Measurements from ENCODE around the gene PROK1. TPM values are rescaled to one million over a fixed set of nuclear protein-coding genes. Genes with fewer than 3 reads are reported as not detected.
A peak's percentile ranks its signal among the peaks of the same experiment; 100 is the strongest.
"Not testable (repeated sequence)": the region's sequence is repeated elsewhere in the genome, so short reads cannot be mapped to it uniquely, and the experiment has no call there.

The PROK1 gene, protein sequence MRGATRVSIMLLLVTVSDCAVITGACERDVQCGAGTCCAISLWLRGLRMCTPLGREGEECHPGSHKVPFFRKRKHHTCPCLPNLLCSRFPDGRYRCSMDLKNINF
- under 1 TPM in 1 of 6 donors, not detected in 5; 0.33 TPM for total RNA-seq

GRCh38 chr1:110450929-110451328 is at the start of gene PROK1:
Gene PROK1 (plus strand): TSS chr1:110451149. CDS start chr1:110451217, 68 bp downstream.
- no peaks in the 10 kb centered on the region for H3K9me3 ChIP-seq
- no peaks in the 10 kb centered on the region for H3K4me1 ChIP-seq
- WGBS, 2 donors, result 71 to 84% methylated on average over 4 to 8 of the region's 8 CpGs
- H3K27me3 ChIP-seq, result no peaks in the 10 kb centered on the region
- H3K4me3 ChIP-seq, result no peak within 1 kb of the TSS
- DNase-seq (no peak), ATAC-seq (ENCODE audit: low FRiP score in 2 of 2) (no peak)
- TF ChIP-seq EP300 (IDR thresholded peaks at IDR 0.05) (no peak), POLR2A (IDR thresholded peaks at IDR 0.05) (no peak), POLR2AphosphoS5 (IDR thresholded peaks at IDR 0.05) (no peak)
- TF ChIP-seq, protein P1, sequence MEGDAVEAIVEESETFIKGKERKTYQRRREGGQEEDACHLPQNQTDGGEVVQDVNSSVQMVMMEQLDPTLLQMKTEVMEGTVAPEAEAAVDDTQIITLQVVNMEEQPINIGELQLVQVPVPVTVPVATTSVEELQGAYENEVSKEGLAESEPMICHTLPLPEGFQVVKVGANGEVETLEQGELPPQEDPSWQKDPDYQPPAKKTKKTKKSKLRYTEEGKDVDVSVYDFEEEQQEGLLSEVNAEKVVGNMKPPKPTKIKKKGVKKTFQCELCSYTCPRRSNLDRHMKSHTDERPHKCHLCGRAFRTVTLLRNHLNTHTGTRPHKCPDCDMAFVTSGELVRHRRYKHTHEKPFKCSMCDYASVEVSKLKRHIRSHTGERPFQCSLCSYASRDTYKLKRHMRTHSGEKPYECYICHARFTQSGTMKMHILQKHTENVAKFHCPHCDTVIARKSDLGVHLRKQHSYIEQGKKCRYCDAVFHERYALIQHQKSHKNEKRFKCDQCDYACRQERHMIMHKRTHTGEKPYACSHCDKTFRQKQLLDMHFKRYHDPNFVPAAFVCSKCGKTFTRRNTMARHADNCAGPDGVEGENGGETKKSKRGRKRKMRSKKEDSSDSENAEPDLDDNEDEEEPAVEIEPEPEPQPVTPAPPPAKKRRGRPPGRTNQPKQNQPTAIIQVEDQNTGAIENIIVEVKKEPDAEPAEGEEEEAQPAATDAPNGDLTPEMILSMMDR (IDR thresholded peaks at IDR 0.05), result no peak
- H3K27ac ChIP-seq, result no peak within 1 kb of the TSS
- H3K36me3 ChIP-seq, result no peaks in the 10 kb centered on the region

GRCh38 chr1:110403805-110404204 is 47.1 kb upstream of the PROK1 start:
- 95 to 97% methylated on average over 5 of the region's 5 CpGs for WGBS, 2 donors
- peaks cover 45 to 67% (median 53%) of the 10 kb centered on the region in 4 donors for H3K36me3 ChIP-seq
- DNase-seq, result no peak
- no peaks in the 10 kb centered on the region for H3K9me3 ChIP-seq
- no peak for ATAC-seq (ENCODE audit: low FRiP score in 2 of 2)
- no peak overlapping the region for H3K4me3 ChIP-seq
- TF ChIP-seq EP300 (IDR thresholded peaks at IDR 0.05), result no peak
- no peak for TF ChIP-seq POLR2A (IDR thresholded peaks at IDR 0.05)
- TF ChIP-seq, protein P1 (IDR thresholded peaks at IDR 0.05), result no peak
- TF ChIP-seq POLR2AphosphoS5 (IDR thresholded peaks at IDR 0.05), result no peak
- peaks cover 13 to 23% (median 15%) of the 10 kb centered on the region in 4 donors for H3K4me1 ChIP-seq
- H3K27ac ChIP-seq, result no peak overlapping the region
- H3K27me3 ChIP-seq, result no peaks in the 10 kb centered on the region

DNA sequence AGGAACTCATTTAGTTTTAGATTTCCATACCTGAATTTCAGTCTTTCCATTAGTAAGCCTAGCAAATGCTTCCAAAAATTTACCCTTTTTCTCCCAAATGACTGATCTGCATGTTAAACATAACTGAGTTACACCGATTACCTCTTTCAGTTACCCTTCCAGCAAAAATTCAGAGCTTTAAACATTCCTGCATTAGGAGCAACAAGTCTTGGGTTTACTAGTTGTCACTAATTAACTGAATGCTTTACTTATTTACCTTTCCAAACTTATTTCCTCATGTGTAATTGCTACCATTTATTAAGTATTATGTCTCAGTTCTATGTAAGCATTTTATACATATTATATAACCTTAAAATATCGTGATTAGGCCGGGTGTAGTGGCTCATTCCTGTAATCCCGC is 46.5 kb upstream of the PROK1 start:
- Histone ChIP-seq H3K27me3 (no peaks in the 10 kb centered on the region), H3K4me3 (no peak overlapping the region), H3K27ac (no peak overlapping the region), H3K36me3 (peaks cover 45 to 61% (median 51%) of the 10 kb centered on the region in 4 donors), H3K4me1 (peaks cover 13 to 23% (median 15%) of the 10 kb centered on the region in 4 donors), H3K9me3 (no peaks in the 10 kb centered on the region)
- no peak for ATAC-seq (ENCODE audit: low FRiP score in 2 of 2)
- DNase-seq, result no peak
- TF ChIP-seq, protein P1 (IDR thresholded peaks at IDR 0.05), result no peak
- TF ChIP-seq EP300 (IDR thresholded peaks at IDR 0.05), result no peak
- WGBS, 2 donors, result 90 to 92% methylated on average over 4 of the region's 4 CpGs

GRCh38 chr1:110406407-110406806 is 44.5 kb upstream of the PROK1 start:
- peaks cover 32 to 43% (median 35%) of the 10 kb centered on the region in 4 donors for H3K36me3 ChIP-seq
- 75 to 76% methylated on average over 15 of the region's 15 CpGs for WGBS, 2 donors
- ATAC-seq (ENCODE audit: low FRiP score in 2 of 2); H3K9me3 ChIP-seq; DNase-seq; H3K27me3 ChIP-seq: not testable (repeated sequence)
- peaks cover 13 to 23% (median 15%) of the 10 kb centered on the region in 4 donors for H3K4me1 ChIP-seq
- peak overlapping the region in 2 of 4 donors; percentile 92 to 93 for H3K27ac ChIP-seq
- peak overlapping the region in 3 of 4 donors; percentile 65 to 68 (median 66) for H3K4me3 ChIP-seq

DNA sequence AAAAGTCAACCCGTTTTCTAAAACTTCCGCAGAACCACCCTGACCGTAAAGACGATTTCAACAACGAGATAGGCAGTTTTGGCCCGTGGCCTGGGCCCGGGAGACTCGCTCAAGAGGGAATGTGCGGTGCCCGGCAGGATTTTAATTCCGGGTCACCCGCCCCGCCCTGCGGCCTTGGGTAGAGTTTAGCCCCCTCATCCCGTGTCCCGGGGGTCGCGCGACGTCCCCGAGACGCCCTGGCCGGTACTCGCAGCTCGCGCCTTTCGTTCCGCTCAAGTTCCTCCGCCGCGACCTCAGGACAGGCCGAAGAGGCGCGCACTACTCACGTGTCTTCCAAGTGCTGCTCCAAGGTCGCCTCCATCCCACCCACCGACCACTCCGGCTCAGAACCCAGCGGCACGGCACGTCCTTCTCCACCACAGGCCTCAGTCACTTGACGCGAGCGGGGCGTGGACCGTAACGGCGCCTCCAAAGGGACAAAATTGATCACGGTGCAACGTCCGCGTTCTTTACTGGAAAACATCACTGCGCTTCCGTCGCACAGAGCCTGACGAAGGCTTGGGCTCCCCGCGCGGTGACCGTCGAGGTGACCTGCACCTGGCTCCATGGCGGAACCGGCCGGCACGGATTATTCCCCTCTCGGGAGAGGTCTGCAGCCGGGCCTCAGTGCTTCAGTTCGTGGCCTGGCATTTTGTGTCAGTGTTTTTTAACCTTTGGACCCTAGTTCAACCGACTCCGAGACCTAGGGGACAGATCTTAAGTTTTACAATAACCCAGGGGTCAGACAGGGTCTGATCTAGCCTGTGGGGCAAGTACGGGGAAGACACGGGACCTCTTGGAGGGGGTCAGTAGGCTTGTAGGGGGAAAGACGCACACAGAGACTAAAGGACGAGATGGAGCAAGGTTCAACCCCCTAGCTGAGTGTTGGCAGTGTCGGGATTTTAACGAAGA is 43.4 kb upstream of the PROK1 start, which contains the start of gene LAMTOR5:
TSS of gene LAMTOR5 (minus strand) at position 435 of the 951 bp plus-strand sequence. CDS start at position 361, 74 bp downstream.
- peaks cover 13 to 27% (median 15%) of the 10 kb centered on the region in 4 donors for H3K4me1 ChIP-seq
- peak; percentile 94 to 95 for DNase-seq
- ATAC-seq (ENCODE audit: low FRiP score in 2 of 2), result peak; percentile 96 to 99
- TF ChIP-seq POLR2A (IDR thresholded peaks at IDR 0.05) (peak in 3 of 4 donors; percentile 81 to 97 (median 88)), EP300 (IDR thresholded peaks at IDR 0.05) (peak in 1 of 4 donors; percentile 91), POLR2AphosphoS5 (IDR thresholded peaks at IDR 0.05) (peak; percentile 99 to 100)
- TF ChIP-seq, protein P1 (IDR thresholded peaks at IDR 0.05), result peak in 5 of 6 experiments; percentile 9 to 58 (median 14)
- WGBS, 2 donors, result 0 to 1% methylated on average over 28 to 76 of the region's 76 CpGs
- peaks cover 21 to 31% (median 24%) of the 10 kb centered on the region in 4 donors for H3K36me3 ChIP-seq
- no peaks in the 10 kb centered on the region for H3K27me3 ChIP-seq
- peak within 1 kb of the TSS; percentile 65 to 80 (median 67) for H3K4me3 ChIP-seq
- peak within 1 kb of the TSS; percentile 88 to 98 (median 92) for H3K27ac ChIP-seq
- H3K9me3 ChIP-seq, result no peaks in the 10 kb centered on the region
